Ectodermal cell (in vitro differentiated cells): Measurements from ENCODE around the gene OXER1.

Experiments
- H3K27ac ChIP-seq: 2 replicates; pipeline ENCODE4 v1.7.0; 2013; ENCODE audit warnings: mild to moderate bottlenecking, low read depth, low read length; ENCODE audit not compliant: insufficient read depth, poor library complexity, severe bottlenecking
- H3K27me3 ChIP-seq: 2 replicates; pipeline ENCODE4 v1.7.0; 2013; ENCODE audit warnings: mild to moderate bottlenecking, low read length; ENCODE audit not compliant: insufficient read depth, control insufficient read depth, poor library complexity, severe bottlenecking
- H3K36me3 ChIP-seq: one replicate; pipeline ENCODE4 v1.7.0; 2013; ENCODE audit warnings: low read length; ENCODE audit not compliant: control insufficient read depth, insufficient read depth
- H3K4me1 ChIP-seq: one replicate; pipeline ENCODE4 v1.7.0; 2013; ENCODE audit warnings: low read length; ENCODE audit not compliant: control insufficient read depth, insufficient read depth
- H3K4me3 ChIP-seq: 2 replicates; pipeline ENCODE4 v1.7.0; 2013; ENCODE audit warnings: low read depth, low read length, control low read depth; ENCODE audit not compliant: insufficient read depth
- H3K9me3 ChIP-seq: 2 replicates; pipeline ENCODE4 v1.7.0; 2013; ENCODE audit warnings: mild to moderate bottlenecking, low read length, moderate library complexity; ENCODE audit not compliant: control insufficient read depth
- whole genome bisulfite sequencing, 2 experiments: methylation state at CpG; one replicate each; pipeline ENCODE4 v1.1.7; 2013; ENCODE audit warnings: missing lambda C conversion rate in 2 of 2; 5-methylcytosine and 5-hydroxymethylcytosine counted together

Gene OXER1

GRCh38 chr2:42752816-42753813 is 10.8 kb downstream of the OXER1 start:
- H3K4me3 ChIP-seq, result no peak overlapping the region
- WGBS, 2 experiments, result 94 to 95% methylated on average over 24 of the region's 24 CpGs
- no peaks in the 10 kb centered on the region for H3K9me3 ChIP-seq
- no peaks in the 10 kb centered on the region for H3K4me1 ChIP-seq
- H3K27ac ChIP-seq, result no peak overlapping the region
- H3K36me3 ChIP-seq, result no peaks in the 10 kb centered on the region
- H3K27me3 ChIP-seq, result no peaks in the 10 kb centered on the region

GRCh38 chr2:42752314-42752713 is 11.6 kb downstream of the OXER1 start:
- Histone ChIP-seq H3K4me1 (no peaks in the 10 kb centered on the region), H3K36me3 (no peaks in the 10 kb centered on the region), H3K9me3 (no peaks in the 10 kb centered on the region), H3K27me3 (no peaks in the 10 kb centered on the region), H3K4me3 (no peak overlapping the region), H3K27ac (no peak overlapping the region)
- 90 to 96% methylated on average over 2 of the region's 2 CpGs for WGBS, 2 experiments

- no peaks in the 10 kb centered on the region for H3K36me3 ChIP-seq
These were observed 15.1 kb downstream of the OXER1 start for GRCh38 chr2:42748840-42749239.

GRCh38 chr2:42747422-42747821 is 16.5 kb downstream of the OXER1 start:
- no peaks in the 10 kb centered on the region for H3K36me3 ChIP-seq
- no peaks in the 10 kb centered on the region for H3K9me3 ChIP-seq
- H3K4me3 ChIP-seq, result no peak overlapping the region
- H3K27me3 ChIP-seq, result no peaks in the 10 kb centered on the region
- 95 to 97% methylated on average over 3 of the region's 3 CpGs for WGBS, 2 experiments
- H3K27ac ChIP-seq, result no peak overlapping the region
- no peaks in the 10 kb centered on the region for H3K4me1 ChIP-seq

More at GRCh38 chr2:42748840-42749239, 15.1 kb downstream of the OXER1 start:
- 93 to 94% methylated on average over 4 of the region's 4 CpGs for WGBS, 2 experiments
- Histone ChIP-seq H3K27ac (no peak overlapping the region), H3K4me1 (no peaks in the 10 kb centered on the region), H3K4me3 (no peak overlapping the region), H3K9me3 (no peaks in the 10 kb centered on the region), H3K27me3 (no peaks in the 10 kb centered on the region)

- Histone ChIP-seq H3K4me1 (no peaks in the 10 kb centered on the region), H3K27me3 (no peaks in the 10 kb centered on the region), H3K4me3 (no peak overlapping the region), H3K27ac (no peak overlapping the region), H3K9me3 (no peaks in the 10 kb centered on the region), H3K36me3 (no peaks in the 10 kb centered on the region)
- 88 to 91% methylated on average over 3 of the region's 3 CpGs for WGBS, 2 experiments
These were observed 19.3 kb downstream of the OXER1 start for GRCh38 chr2:42744545-42745082.

- no peaks in the 10 kb centered on the region for H3K4me1 ChIP-seq
- H3K27me3 ChIP-seq, result no peaks in the 10 kb centered on the region
- H3K4me3 ChIP-seq, result no peak overlapping the region
- H3K27ac ChIP-seq, result no peak overlapping the region
- no peaks in the 10 kb centered on the region for H3K9me3 ChIP-seq
- H3K36me3 ChIP-seq, result no peaks in the 10 kb centered on the region
- 88 to 91% methylated on average over 1 of the region's 1 CpG for WGBS, 2 experiments
These were observed 20.3 kb downstream of the OXER1 start for GRCh38 chr2:42743659-42743990.

- H3K27ac ChIP-seq, result no peak overlapping the region
- H3K9me3 ChIP-seq, result no peaks in the 10 kb centered on the region
- H3K4me1 ChIP-seq, result no peaks in the 10 kb centered on the region
- no peaks in the 10 kb centered on the region for H3K27me3 ChIP-seq
- no peaks in the 10 kb centered on the region for H3K36me3 ChIP-seq
- no peak overlapping the region for H3K4me3 ChIP-seq
- WGBS, 2 experiments, result 87% methylated on average over 2 of the region's 2 CpGs
These were observed 20.9 kb downstream of the OXER1 start for GRCh38 chr2:42742740-42743658.

GRCh38 chr2:42741140-42741539 is 22.8 kb downstream of the OXER1 start:
- no peaks in the 10 kb centered on the region for H3K9me3 ChIP-seq

GRCh38 chr2:42736598-42737322 is 27.2 kb downstream of the OXER1 start:
- Histone ChIP-seq H3K27ac (no peak overlapping the region), H3K4me3 (no peak overlapping the region), H3K9me3 (no peaks in the 10 kb centered on the region), H3K27me3 (no peaks in the 10 kb centered on the region), H3K36me3 (no peaks in the 10 kb centered on the region), H3K4me1 (no peaks in the 10 kb centered on the region)

More at GRCh38 chr2:42741140-42741539, 22.8 kb downstream of the OXER1 start:
- no peaks in the 10 kb centered on the region for H3K36me3 ChIP-seq
- H3K4me1 ChIP-seq, result no peaks in the 10 kb centered on the region
- no peaks in the 10 kb centered on the region for H3K27me3 ChIP-seq
- 96 to 100% methylated on average over 3 of the region's 3 CpGs for WGBS, 2 experiments
- H3K4me3 ChIP-seq, result no peak overlapping the region
- no peak overlapping the region for H3K27ac ChIP-seq
